Measurements from ENCODE around the gene ITGA3. TPM values are rescaled to one million over a fixed set of nuclear protein-coding genes. Genes with fewer than 3 reads are reported as not detected.

Gene ITGA3
- total RNA-seq, 3 donors from 2014 or later = 9.2 to 10.2 (median 9.4) TPM

DNA sequence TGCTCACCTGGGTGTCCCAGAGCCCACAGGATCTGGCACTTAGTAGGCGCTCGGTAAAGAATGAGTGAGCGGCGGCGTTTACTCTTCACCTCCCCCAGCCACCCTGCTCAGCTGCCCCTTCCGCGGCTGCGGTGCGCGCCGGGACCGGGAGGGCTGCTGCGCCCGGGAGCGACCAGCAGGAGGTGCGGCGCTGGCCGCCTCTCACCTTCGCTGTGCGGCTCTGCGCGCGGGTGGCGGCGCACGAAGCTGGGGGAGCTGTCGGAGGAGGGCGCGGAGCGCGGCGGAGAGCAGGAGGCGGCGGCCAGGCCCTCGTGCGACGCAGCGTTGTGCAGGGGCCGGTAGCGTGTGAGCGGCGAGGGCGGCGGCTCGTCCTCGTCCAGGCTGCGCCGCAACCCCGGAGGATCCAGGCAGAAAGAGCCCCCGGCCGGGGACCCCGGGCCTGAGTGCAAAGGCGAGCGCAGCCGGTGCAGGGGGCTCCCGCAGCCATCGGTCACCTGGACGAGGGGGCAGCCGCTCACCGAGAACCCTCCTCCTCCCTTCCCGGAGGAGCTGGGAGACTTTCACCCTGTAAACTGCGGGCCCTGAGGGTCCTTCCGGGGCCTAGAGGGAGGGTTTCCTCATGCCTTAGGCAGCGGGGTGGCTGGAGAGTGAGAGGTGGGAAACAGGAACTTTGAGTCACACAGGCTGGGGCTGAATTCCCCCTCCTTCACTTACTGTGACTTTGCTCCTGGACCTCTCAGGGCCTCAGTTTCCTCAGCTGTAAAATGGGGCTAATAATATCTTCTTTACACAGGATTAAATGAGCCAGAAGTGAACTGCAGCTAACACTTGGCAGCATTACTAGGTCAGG lies 61.5 kb downstream of the ITGA3 start:
- peaks cover 38% of the 10 kb centered on the region for H3K27me3 Mint-ChIP-seq (ENCODE audit: low read depth)
- no peaks in the 10 kb centered on the region for H3K36me3 Mint-ChIP-seq (ENCODE audit: insufficient read depth)
- peak; percentile 61 for DNase-seq
- H3K4me3 Mint-ChIP-seq = peak overlapping the region; percentile 37
- H3K4me1 Mint-ChIP-seq (ENCODE audit: low read depth) = peaks cover 10% of the 10 kb centered on the region
- ATAC-seq = peak; percentile 95 to 97
- no peaks in the 10 kb centered on the region for H3K9me3 Mint-ChIP-seq

DNA sequence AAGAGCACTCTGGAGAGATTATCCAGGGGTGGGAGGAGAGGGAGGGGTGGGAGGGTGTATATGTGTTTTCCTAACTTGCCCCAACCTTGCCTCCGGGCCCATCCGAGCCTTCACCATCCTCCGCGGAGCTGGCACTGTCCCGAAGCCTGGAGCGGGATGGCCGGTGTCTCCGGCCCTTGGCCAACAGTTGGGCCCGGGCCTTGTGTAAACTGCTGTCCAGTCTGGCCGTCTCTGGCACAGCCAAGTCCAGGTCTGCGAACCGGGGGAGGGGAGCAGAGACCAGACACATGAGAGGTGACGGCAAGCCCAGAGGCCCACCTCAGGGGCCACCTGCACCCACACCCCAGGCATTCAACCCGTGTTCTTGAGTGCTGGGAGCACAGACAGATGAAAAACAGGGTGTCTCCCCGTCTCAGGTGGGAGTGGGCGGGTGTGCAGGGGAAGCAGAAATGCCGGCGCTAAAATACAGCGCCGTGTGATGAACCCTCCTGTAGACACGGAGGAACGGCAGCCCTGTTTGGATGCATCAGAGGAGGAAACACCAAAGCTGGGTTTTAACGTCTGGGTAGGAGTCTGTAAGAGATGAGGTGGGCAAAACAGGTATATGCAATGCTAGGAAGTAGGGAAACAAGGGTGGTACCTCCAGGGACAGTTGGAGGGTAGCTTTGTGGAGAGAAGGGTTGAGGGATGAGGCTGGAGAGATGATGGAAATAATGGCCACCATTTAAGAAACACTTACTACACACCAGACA lies 62.3 kb downstream of the ITGA3 start:
- H3K27me3 Mint-ChIP-seq (ENCODE audit: low read depth) = peaks cover 41% of the 10 kb centered on the region
- no peak overlapping the region for H3K4me3 Mint-ChIP-seq
- no peak for ATAC-seq
- H3K36me3 Mint-ChIP-seq (ENCODE audit: insufficient read depth) = no peaks in the 10 kb centered on the region
- H3K4me1 Mint-ChIP-seq (ENCODE audit: low read depth) = peaks cover 10% of the 10 kb centered on the region
- H3K9me3 Mint-ChIP-seq = no peaks in the 10 kb centered on the region
- DNase-seq = no peak

DNA sequence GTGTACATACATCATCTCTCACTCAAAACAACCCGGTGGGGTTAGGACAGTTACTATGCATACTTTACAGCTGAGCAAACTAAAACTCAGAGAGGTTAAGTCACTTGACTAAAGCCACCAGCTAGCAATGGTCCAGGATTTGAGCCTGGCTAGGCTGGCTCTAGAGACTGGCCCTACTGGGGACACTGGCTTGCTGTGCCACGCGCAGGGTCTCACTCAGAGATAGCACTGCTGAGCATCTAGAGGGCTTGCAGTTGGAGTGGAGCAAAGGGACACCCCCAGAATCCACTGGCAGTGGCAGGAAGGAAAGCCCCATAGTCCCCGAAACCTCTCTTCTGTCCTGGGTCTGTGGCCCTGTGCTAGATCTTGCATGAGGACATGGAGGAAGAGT lies 62.9 kb downstream of the ITGA3 start:
- Mint-ChIP-seq H3K27me3 (ENCODE audit: low read depth) (peaks cover 41% of the 10 kb centered on the region), H3K4me1 (ENCODE audit: low read depth) (peaks cover 10% of the 10 kb centered on the region), H3K4me3 (no peak overlapping the region), H3K9me3 (no peaks in the 10 kb centered on the region), H3K36me3 (ENCODE audit: insufficient read depth) (no peaks in the 10 kb centered on the region)
- ATAC-seq (no peak), DNase-seq (no peak)

DNA sequence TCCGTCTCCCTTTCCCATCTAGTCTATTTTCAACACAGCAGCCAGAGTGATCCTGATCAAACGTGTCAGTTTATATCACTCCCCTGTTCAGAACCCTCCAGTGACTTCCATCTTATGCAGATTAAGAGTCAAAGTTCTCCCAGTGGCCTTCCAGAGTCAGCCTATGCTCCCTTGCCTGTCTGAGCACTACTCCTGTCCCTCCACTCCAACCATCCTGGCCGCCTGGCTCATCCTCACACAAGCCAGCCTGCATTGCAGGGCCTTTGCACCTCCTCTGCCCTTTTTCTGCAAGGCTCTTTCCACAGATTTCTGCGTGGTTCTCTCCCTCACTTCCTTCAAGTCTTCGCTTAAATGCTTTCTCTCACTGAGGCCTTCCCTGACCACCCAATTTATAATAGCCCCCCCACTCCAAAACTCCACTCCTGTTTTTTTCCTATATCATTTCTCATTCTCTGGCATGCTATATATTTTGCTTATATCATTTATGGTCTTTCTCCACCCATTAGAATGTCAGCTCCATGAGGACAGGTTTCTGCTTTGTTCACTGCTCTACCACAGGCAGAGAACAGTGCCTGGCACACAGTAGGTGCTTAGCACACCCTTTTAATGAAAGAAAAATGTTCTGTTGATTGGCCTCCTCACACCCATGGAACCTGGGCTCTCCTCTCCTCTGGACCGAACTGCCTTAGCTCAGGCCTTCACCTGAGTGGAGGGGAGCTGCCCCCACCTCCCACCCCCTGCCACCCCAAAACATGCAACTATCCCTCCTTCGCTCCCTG lies 64.8 kb downstream of the ITGA3 start:
- Mint-ChIP-seq H3K27me3 (ENCODE audit: low read depth) (peaks cover 34% of the 10 kb centered on the region), H3K4me3 (no peak overlapping the region), H3K4me1 (ENCODE audit: low read depth) (peaks cover 7% of the 10 kb centered on the region), H3K9me3 (no peaks in the 10 kb centered on the region), H3K36me3 (ENCODE audit: insufficient read depth) (no peaks in the 10 kb centered on the region)
- ATAC-seq (no peak), DNase-seq (no peak)

DNA sequence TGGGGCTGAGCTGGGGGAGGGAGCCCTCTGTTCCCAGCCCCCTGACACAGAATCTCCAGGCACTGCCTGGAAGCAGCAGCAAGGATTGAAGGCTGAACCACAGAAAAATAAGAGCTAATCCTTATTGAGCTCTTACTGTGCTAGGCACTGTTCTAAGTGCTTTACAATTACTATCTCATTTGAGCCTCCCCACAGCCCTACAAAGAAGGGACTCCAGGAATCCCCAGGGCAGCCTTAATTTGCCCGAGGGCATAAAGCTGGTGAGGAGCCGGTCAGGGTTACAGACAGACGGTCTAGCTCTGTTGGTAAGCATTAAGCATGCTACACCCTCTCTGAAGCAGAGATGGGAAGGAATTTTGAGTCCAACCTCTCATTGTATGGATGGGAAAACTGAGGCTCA lies 67.0 kb downstream of the ITGA3 start:
- no peak for ATAC-seq

DNA sequence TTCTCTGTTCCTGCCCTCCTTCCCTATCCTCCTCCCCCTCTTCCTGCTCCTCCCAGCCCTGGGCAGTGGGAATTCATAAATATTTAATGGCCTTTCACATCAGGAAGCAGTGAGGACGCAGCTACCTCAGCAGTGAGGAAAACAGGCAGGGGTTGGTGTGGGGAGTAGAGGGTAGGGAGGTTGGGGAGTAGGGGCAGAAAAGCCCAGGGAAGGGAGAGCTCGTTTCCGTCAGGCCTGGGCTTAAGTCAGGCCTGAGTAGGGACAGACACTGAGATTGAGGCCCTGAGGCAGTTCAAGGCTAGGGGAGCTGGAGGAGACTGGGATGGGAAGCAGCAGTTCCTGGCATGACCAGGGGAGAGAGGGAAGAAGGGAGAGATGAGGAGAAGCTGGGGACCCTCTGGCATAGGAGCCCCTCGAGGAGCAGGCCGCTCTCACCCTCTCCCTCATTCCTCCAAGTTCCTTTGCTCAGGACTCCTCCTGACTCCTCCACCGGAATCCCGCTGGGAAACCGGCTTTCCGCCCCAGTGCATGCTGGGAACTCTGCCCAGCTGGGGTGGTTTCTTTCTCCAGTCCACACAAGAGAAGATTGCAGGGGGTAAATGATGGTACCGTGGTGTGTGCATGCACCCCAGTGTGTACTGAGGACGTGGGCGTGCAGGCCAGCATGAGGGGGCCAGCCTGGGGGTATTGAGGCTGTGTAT lies 67.9 kb downstream of the ITGA3 start:
- no peaks in the 10 kb centered on the region for H3K9me3 Mint-ChIP-seq
- ATAC-seq = no peak
- H3K4me1 Mint-ChIP-seq (ENCODE audit: low read depth) = peaks cover 6% of the 10 kb centered on the region
- DNase-seq = no peak
- no peak overlapping the region for H3K4me3 Mint-ChIP-seq
- no peaks in the 10 kb centered on the region for H3K36me3 Mint-ChIP-seq (ENCODE audit: insufficient read depth)
- H3K27me3 Mint-ChIP-seq (ENCODE audit: low read depth) = peaks cover 20% of the 10 kb centered on the region

More for the DNA sequence above, 67.0 kb downstream of the ITGA3 start:
- DNase-seq = no peak
- H3K27me3 Mint-ChIP-seq (ENCODE audit: low read depth) = peaks cover 22% of the 10 kb centered on the region
- H3K4me3 Mint-ChIP-seq = no peak overlapping the region
- no peaks in the 10 kb centered on the region for H3K36me3 Mint-ChIP-seq (ENCODE audit: insufficient read depth)
- no peaks in the 10 kb centered on the region for H3K9me3 Mint-ChIP-seq
- H3K4me1 Mint-ChIP-seq (ENCODE audit: low read depth) = peaks cover 2% of the 10 kb centered on the region

DNA sequence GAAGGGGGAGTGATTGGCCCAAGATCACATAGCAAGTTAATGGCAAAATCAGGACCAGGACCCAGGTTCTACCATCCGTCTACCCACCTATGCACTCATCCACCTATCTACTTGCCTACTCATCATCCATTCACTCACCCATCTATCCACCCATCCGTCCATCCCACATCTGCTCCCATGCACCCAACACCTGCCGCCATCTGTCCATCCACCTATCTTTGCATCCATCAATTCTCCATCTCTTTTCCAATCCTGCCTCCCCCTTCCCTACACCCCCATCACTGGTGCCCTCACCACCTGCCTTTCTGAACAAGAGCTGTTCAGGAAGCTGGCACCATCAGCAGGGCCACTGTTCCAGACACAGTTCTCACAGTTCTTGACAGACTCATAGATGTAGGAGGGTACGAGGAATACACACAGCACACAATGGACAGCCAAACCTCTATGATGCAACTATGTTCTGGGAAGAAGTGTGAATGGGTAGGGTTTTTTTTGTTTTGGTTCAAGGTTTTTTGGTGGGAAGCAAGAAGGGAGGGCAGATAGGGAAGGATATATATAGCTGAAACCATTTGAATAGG lies 69.6 kb downstream of the ITGA3 start:
- H3K4me1 Mint-ChIP-seq (ENCODE audit: low read depth) = peaks cover 7% of the 10 kb centered on the region
- DNase-seq (no peak), ATAC-seq (no peak)
- no peaks in the 10 kb centered on the region for H3K36me3 Mint-ChIP-seq (ENCODE audit: insufficient read depth)
- no peaks in the 10 kb centered on the region for H3K9me3 Mint-ChIP-seq
- H3K4me3 Mint-ChIP-seq = no peak overlapping the region
- peaks cover 17% of the 10 kb centered on the region for H3K27me3 Mint-ChIP-seq (ENCODE audit: low read depth)

DNA sequence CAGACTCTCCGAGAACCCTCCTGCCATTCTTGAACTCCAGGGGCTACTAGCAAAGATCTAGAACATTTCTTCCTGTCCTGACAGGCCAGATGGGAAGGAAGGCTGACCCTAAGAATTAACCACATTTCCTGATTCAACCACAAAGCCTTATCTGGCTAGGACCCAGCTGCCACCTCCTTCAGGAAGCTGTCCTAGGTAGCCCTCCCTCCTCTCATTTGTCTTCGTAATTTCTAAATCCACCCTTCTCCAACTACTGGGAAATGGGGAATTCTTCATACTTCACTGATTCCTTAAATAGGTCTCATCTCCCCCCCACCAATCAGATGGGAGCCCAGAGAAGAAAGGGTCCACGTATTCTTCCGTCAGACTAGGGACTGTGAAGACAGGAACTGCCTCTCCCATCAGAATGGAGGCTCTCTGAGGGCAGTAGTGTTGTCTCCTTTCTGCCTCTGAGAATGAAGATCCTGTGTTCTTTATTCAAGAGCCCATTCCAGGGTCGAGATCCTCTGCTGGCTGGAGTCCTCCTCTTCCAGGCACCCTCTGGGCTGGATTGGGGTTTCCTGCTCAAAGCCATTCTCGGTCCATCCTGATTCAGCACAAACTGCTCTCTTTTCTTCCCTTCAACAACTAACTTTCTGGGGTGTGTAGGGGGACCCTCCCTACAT lies 71.9 kb downstream of the ITGA3 start:
- Mint-ChIP-seq H3K27me3 (ENCODE audit: low read depth) (peaks cover 9% of the 10 kb centered on the region), H3K4me1 (ENCODE audit: low read depth) (peaks cover 24% of the 10 kb centered on the region), H3K4me3 (no peak overlapping the region), H3K9me3 (no peaks in the 10 kb centered on the region), H3K36me3 (ENCODE audit: insufficient read depth) (no peaks in the 10 kb centered on the region)
- DNase-seq = no peak
- no peak for ATAC-seq

DNA sequence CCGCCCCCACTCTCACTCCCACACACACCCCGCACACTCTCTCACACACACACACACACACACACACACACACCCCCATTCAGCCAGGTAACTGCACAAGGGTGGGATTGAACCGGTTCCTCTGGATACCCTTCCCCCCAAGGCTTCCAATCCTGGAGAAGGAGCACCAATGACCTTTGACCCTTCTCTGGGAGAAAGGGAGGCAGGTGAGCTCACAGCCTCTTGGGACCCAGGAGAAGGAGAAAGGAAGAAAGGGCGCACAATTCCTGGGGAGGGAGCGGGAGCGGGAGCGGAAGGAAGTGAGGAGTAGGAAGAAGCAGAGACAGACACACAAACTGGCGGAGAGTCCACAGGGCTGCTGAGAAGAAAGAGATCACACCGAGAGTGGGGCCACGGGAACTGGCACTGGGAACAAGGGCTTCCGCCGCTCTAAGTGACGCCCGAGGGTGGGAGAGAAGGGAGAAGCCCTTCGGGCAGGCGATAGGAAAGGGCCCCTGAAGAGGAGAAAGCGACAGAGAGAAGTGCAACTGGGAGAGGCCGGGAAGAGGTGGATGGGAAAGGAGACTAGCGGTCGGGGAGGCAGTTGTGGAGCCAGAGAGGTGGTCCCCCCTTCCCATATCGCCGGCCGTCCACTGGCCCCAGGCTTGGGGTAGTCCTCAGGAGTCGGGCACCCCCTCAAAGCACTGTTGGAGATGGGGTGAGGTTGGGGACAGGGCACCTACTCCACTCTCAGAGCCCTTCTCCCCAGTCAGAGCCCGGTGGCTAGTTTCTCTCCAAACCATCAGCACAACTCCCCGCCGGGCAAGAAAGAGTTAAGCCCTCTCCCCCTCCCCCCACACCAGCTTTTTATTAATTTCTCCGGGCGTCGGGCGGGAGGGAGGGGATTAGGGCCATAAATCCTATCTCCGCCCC lies 72.8 kb downstream of the ITGA3 start:
- ATAC-seq = no peak
- H3K4me1 Mint-ChIP-seq (ENCODE audit: low read depth) = peaks cover 24% of the 10 kb centered on the region
- peaks cover 9% of the 10 kb centered on the region for H3K27me3 Mint-ChIP-seq (ENCODE audit: low read depth)
- H3K36me3 Mint-ChIP-seq (ENCODE audit: insufficient read depth) = no peaks in the 10 kb centered on the region
- no peak for DNase-seq
- H3K9me3 Mint-ChIP-seq = no peaks in the 10 kb centered on the region
- H3K4me3 Mint-ChIP-seq = peak overlapping the region; percentile 65

DNA sequence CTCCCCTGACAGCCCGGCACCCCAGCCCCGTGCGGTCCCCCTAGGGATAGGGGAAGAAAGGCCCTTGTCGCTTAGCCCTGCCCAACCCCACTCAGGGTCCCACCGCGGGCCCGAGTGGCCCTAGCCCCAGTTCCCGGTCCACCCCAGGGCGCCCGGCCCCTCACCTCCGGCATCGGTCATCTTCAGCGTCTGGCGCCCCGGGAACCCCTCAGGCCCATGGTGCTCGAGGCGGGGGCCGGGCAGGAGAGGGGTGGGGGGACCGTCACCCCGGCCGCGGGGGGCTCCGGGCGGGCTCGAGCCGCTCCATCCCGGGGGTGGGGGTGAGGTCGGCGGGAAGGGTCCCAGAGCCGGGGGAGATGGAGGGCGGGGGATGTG lies 73.4 kb downstream of the ITGA3 start:
- ATAC-seq (no peak), DNase-seq (no peak)
- peaks cover 9% of the 10 kb centered on the region for H3K27me3 Mint-ChIP-seq (ENCODE audit: low read depth)
- peak overlapping the region; percentile 60 for H3K4me3 Mint-ChIP-seq
- no peaks in the 10 kb centered on the region for H3K9me3 Mint-ChIP-seq
- no peaks in the 10 kb centered on the region for H3K36me3 Mint-ChIP-seq (ENCODE audit: insufficient read depth)
- H3K4me1 Mint-ChIP-seq (ENCODE audit: low read depth) = peaks cover 24% of the 10 kb centered on the region

DNA sequence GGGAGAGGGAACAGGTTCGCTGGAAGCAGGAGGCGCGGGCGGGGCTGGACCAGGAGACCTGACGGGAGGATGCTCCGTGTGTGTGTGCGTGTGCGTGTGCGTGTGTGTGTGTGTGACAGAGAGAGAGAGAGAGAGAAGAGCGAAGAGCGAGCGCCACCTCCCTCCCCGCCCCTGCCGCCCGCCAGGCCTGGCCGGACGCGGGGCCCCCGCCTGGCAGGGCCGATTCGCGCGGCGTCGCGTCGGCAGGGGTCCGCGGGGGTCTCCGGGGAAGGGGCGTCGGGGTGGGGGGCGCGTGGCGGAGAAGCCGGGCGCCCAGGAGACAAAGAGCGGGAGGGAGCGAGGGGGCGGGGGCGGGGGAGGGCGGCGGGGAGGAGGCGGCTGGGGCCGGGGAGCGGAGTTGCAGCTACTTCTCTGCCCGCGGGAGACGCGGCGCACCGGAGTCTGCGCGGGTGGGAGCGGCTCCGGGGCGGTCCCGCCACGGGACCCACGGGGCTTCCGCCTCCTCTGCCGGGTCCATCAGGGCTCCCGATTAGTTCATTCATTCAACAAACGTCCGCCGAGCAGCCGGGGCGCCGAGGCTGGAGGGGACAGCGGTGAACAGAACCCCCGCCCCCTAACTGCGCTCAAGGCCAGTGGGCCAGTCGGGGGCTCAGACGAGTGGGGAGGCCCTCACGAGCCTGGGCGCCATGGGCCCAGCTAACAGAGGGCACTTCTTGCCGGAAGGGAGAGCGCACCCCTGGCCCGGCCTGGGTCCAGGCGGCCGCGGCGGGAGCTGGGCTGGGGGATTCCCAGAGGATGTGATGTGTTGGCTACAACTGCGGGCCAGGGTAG lies 74.0 kb downstream of the ITGA3 start, which contains the start of gene SAMD14:
SAMD14 (minus strand) TSS at position 433 of the 831 bp plus-strand sequence. CDS start 5,201 bp downstream, outside the sequence.
- Mint-ChIP-seq H3K9me3 (no peaks in the 10 kb centered on the region), H3K36me3 (ENCODE audit: insufficient read depth) (no peaks in the 10 kb centered on the region), H3K4me1 (ENCODE audit: low read depth) (peaks cover 24% of the 10 kb centered on the region), H3K4me3 (peak within 1 kb of the TSS; percentile 70), H3K27me3 (ENCODE audit: low read depth) (peaks cover 9% of the 10 kb centered on the region)
- DNase-seq (peak; percentile 44), ATAC-seq (peak; percentile 73 to 74)

Data from activated T-cell treated with anti-CD3 and anti-CD28 coated beads, Interleukin-2, amount 50 U/mL, for 4 hours (primary cell).